Loucy (cell line): ENCODE measurements around the gene TIMM23.

Source experiments
- EZH2phosphoT487 ChIP-seq: fragments of 200-600 bp; IDR thresholded peaks from 2 replicates; pipeline ENCODE4 v1.6.1; 2018; ENCODE audit warnings: antibody characterized with exemption, mild to moderate bottlenecking, moderate library complexity, borderline replicate concordance
- TF ChIP-seq, protein P1 (sequence below): fragments of 200-600 bp; sonication (generic); conservative IDR thresholded peaks from 2 replicates; pipeline ENCODE4 v1.5.1; 2014; ENCODE audit warnings: mild to moderate bottlenecking, antibody characterized with exemption, low read length

DNA sequence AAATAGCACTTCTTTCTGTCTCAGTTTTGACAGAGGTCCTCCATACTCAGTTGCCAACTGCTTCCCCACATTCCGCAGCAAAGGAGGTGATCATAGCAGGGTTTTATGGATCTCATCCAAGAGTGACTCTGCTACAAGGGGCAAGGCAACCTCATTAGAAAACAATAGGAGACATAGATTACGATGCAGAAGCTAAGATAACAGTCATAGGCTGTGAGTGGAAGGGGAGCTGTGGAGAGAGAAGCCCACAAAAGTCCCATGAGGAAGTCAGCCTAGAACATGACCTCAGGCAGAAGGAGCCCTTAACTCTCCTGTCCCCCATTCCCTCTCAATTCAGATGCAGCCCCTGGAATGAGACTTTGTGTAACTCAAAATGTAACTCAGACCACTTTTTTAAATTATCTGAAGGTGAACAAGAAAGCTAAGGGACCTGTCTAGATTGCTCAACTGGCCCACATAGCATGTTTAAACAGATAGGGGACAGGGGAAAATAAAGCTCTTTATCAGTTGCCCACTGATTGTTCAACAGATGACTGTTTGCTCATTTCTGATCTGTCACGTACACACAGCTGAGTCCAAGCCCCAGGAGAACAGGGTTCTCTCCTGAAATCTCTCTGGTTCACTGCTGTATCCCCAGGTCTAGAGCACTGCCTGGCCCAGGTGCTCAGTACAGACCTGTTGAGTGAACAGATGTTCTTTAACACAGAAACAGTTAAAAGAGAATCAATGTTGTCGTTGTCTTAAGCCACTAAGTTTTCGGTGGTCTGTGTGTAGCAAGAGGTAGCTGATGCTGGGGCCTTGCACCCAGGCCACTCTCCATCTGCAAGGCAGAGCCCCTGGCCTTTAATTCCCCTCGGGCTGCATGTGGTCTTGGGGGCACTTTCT, 59.6 kb downstream of the TIMM23 start:
- no peak for TF ChIP-seq EZH2phosphoT487
- TF ChIP-seq, protein P1, sequence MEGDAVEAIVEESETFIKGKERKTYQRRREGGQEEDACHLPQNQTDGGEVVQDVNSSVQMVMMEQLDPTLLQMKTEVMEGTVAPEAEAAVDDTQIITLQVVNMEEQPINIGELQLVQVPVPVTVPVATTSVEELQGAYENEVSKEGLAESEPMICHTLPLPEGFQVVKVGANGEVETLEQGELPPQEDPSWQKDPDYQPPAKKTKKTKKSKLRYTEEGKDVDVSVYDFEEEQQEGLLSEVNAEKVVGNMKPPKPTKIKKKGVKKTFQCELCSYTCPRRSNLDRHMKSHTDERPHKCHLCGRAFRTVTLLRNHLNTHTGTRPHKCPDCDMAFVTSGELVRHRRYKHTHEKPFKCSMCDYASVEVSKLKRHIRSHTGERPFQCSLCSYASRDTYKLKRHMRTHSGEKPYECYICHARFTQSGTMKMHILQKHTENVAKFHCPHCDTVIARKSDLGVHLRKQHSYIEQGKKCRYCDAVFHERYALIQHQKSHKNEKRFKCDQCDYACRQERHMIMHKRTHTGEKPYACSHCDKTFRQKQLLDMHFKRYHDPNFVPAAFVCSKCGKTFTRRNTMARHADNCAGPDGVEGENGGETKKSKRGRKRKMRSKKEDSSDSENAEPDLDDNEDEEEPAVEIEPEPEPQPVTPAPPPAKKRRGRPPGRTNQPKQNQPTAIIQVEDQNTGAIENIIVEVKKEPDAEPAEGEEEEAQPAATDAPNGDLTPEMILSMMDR = no peak
